Neural progenitor cell (in vitro differentiated cells): ENCODE data around the gene CHKA. TPM values are rescaled to one million over a fixed set of nuclear protein-coding genes. Genes with fewer than 3 reads are reported as not detected.

Source experiments
- DNase-seq: peaks from one replicate; pipeline ENCODE4 v3.0.0-alpha.2; 2016; ENCODE audit warnings: low spot score
- H2AFZ ChIP-seq: fragments of 200-600 bp; sonication (generic); replicated peaks from 2 replicates; pipeline ENCODE4 v1.6.1; 2016; ENCODE audit warnings: antibody characterized with exemption
- H3F3A ChIP-seq: fragments of 200-600 bp; sonication (generic); 2 replicates; pipeline ENCODE4 v1.6.1; 2016; ENCODE audit warnings: antibody characterized with exemption, low read depth
- H3K27ac ChIP-seq: fragments of 200-600 bp; sonication (generic); 2 replicates; pipeline ENCODE4 v1.5.1; 2016; ENCODE audit warnings: mild to moderate bottlenecking
- H3K27me3 ChIP-seq: fragments of 200-600 bp; sonication (generic); 2 replicates; pipeline ENCODE4 v1.6.1; 2016; ENCODE audit warnings: mild to moderate bottlenecking, moderate library complexity
- H3K36me3 ChIP-seq: fragments of 200-600 bp; sonication (generic); 2 replicates; pipeline ENCODE4 v1.5.1; 2016
- H3K4me1 ChIP-seq: fragments of 200-600 bp; sonication (generic); 2 replicates; pipeline ENCODE4 v1.6.1; 2016; ENCODE audit warnings: mixed run types
- H3K4me2 ChIP-seq: fragments of 200-600 bp; sonication (generic); 2 replicates; pipeline ENCODE4 v1.6.1; 2016
- H3K4me3 ChIP-seq: fragments of 200-600 bp; sonication (generic); 2 replicates; pipeline ENCODE4 v1.5.1; 2016
- H3K79me2 ChIP-seq: fragments of 200-600 bp; sonication (generic); 2 replicates; pipeline ENCODE4 v1.6.1; 2016; ENCODE audit warnings: low read depth
- H3K9ac ChIP-seq: fragments of 200-600 bp; sonication (generic); 2 replicates; pipeline ENCODE4 v1.6.1; 2016
- H3K9me3 ChIP-seq: fragments of 200-600 bp; sonication (generic); 2 replicates; pipeline ENCODE4 v1.5.1; 2016; ENCODE audit warnings: low read depth
- H4K20me1 ChIP-seq: fragments of 200-600 bp; sonication (generic); 2 replicates; pipeline ENCODE4 v1.6.1; 2016; ENCODE audit warnings: low read depth
- H3K27ac Mint-ChIP-seq: 3 replicates; pipeline ENCODE4 v1.8.0; 2021; ENCODE audit warnings: mixed read lengths
- H3K27me3 Mint-ChIP-seq: 2 replicates; pipeline ENCODE4 v1.8.0; 2022; ENCODE audit warnings: low read depth, mild to moderate bottlenecking, inconsistent platforms, moderate library complexity, mixed read lengths; ENCODE audit not compliant: insufficient read depth
- H3K36me3 Mint-ChIP-seq: 3 replicates; pipeline ENCODE4 v1.8.0; 2021; ENCODE audit warnings: mixed read lengths
- H3K4me1 Mint-ChIP-seq: 3 replicates; pipeline ENCODE4 v1.8.0; 2021; ENCODE audit warnings: mixed read lengths
- H3K4me3 Mint-ChIP-seq: 3 replicates; pipeline ENCODE4 v1.8.0; 2021; ENCODE audit warnings: mild to moderate bottlenecking, moderate library complexity, mixed read lengths
- H3K9me3 Mint-ChIP-seq: 3 replicates; pipeline ENCODE4 v1.8.0; 2020; ENCODE audit warnings: mixed read lengths
- EZH2 ChIP-seq: fragments of 200-600 bp; sonication (generic); IDR thresholded peaks from 2 replicates; pipeline ENCODE4 v1.6.1; 2017; ENCODE audit warnings: antibody characterized with exemption, mild to moderate bottlenecking, moderate library complexity
- EZH2phosphoT487 ChIP-seq: fragments of 200-600 bp; sonication (generic); IDR thresholded peaks from 2 replicates; pipeline ENCODE4 v1.6.1; 2017; ENCODE audit warnings: antibody characterized with exemption
- total RNA-seq: library from RNA; depleted of rRNA; stranded (reverse); fragments of >200 nt; gene quantifications from 2 replicates; pipeline ENCODE4 v1.2.3, GENCODE V29; 2015; ENCODE audit warnings: low replicate concordance
- TF ChIP-seq, protein P1 (sequence below): fragments of 200-600 bp; sonication (generic); IDR thresholded peaks from 2 replicates; pipeline ENCODE4 v1.5.1; 2017; ENCODE audit warnings: antibody characterized with exemption, mild to moderate bottlenecking

Gene CHKA
- total RNA-seq, 1 donor from 2014 or later: 36.8 TPM

- Mint-ChIP-seq H3K4me3 (no peak overlapping the region), H3K9me3 (no peaks in the 10 kb centered on the region), H3K27ac (no peak overlapping the region), H3K4me1 (no peaks in the 10 kb centered on the region), H3K36me3 (peaks cover 47% of the 10 kb centered on the region), H3K27me3 (peaks cover 4% of the 10 kb centered on the region)
- Histone ChIP-seq H3K27ac (no peak overlapping the region), H4K20me1 (no peaks in the 10 kb centered on the region), H3K4me1 (no peaks in the 10 kb centered on the region), H3K4me3 (no peak overlapping the region), H3K4me2 (no peak overlapping the region), H3F3A (no peaks in the 10 kb centered on the region), H3K9me3 (no peaks in the 10 kb centered on the region), H3K36me3 (peaks cover 3% of the 10 kb centered on the region), H3K79me2 (no peaks in the 10 kb centered on the region), H3K9ac (no peak overlapping the region), H3K27me3 (no peaks in the 10 kb centered on the region), H2AFZ (no peak overlapping the region)
- no peak for DNase-seq
- no peak for TF ChIP-seq EZH2phosphoT487
- TF ChIP-seq, protein P1, sequence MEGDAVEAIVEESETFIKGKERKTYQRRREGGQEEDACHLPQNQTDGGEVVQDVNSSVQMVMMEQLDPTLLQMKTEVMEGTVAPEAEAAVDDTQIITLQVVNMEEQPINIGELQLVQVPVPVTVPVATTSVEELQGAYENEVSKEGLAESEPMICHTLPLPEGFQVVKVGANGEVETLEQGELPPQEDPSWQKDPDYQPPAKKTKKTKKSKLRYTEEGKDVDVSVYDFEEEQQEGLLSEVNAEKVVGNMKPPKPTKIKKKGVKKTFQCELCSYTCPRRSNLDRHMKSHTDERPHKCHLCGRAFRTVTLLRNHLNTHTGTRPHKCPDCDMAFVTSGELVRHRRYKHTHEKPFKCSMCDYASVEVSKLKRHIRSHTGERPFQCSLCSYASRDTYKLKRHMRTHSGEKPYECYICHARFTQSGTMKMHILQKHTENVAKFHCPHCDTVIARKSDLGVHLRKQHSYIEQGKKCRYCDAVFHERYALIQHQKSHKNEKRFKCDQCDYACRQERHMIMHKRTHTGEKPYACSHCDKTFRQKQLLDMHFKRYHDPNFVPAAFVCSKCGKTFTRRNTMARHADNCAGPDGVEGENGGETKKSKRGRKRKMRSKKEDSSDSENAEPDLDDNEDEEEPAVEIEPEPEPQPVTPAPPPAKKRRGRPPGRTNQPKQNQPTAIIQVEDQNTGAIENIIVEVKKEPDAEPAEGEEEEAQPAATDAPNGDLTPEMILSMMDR: no peak
- no peak for TF ChIP-seq EZH2
Observed at GRCh38 chr11:68067991-68068390, 53.2 kb downstream of the CHKA start.

DNA sequence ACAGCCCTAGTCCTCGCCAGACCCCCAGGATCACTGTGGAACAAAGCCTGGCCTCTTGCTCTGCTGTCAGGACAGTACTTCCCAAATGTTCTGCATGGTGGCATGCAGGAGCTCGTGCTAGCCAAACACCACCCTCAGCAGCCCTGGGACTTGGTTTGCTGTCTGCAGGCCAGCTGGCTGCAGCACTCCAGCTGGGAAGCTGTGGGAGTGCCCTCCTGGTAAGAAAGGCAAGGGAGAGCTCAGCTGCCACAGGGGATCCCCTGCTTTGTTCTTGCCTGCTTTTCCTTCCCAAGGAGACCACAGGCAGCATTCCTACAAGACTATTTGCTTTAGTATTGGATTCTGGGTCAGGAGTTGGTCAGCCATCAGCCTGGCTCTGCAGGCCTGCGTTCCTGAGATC, 54.4 kb downstream of the CHKA start:
- H3K4me3 ChIP-seq: no peak overlapping the region
- no peak overlapping the region for H2AFZ ChIP-seq
- no peak overlapping the region for H3K9ac ChIP-seq
- Mint-ChIP-seq H3K36me3 (peaks cover 58% of the 10 kb centered on the region), H3K4me1 (no peaks in the 10 kb centered on the region), H3K9me3 (no peaks in the 10 kb centered on the region), H3K4me3 (no peak overlapping the region), H3K27me3 (peaks cover 4% of the 10 kb centered on the region), H3K27ac (no peak overlapping the region)
- DNase-seq: no peak
- H4K20me1 ChIP-seq: no peaks in the 10 kb centered on the region
- TF ChIP-seq, protein P1: no peak
- no peak for TF ChIP-seq EZH2
- no peak for TF ChIP-seq EZH2phosphoT487
- no peaks in the 10 kb centered on the region for H3K4me1 ChIP-seq
- peak overlapping the region; percentile 46 for H3K27ac ChIP-seq
- H3K9me3 ChIP-seq: no peaks in the 10 kb centered on the region
- H3K79me2 ChIP-seq: no peaks in the 10 kb centered on the region
- no peaks in the 10 kb centered on the region for H3F3A ChIP-seq
- H3K27me3 ChIP-seq: no peaks in the 10 kb centered on the region
- no peak overlapping the region for H3K4me2 ChIP-seq
- H3K36me3 ChIP-seq: peaks cover 3% of the 10 kb centered on the region

DNA sequence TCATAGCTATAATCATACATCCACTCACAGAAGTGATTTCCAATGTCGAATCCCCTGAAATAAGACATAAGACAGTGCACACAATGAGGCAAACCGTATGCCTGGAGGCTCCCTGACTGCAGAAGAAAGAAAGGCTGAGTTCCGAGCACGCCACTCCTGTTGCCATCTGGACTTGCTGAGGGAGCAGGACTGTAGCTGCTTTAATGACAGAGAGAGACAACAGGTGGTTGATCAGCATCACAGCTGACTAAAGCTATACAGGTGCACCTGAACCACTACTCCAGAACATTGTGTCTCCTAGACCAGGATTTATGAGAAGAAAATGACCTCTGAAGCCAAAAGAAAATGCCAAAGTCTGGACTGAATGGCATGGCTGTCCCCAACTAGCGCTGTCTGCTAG, 55.3 kb downstream of the CHKA start:
- Mint-ChIP-seq H3K36me3 (peaks cover 59% of the 10 kb centered on the region), H3K4me3 (no peak overlapping the region), H3K4me1 (no peaks in the 10 kb centered on the region), H3K9me3 (no peaks in the 10 kb centered on the region), H3K27ac (no peak overlapping the region), H3K27me3 (peaks cover 4% of the 10 kb centered on the region)
- H3K4me2 ChIP-seq: no peak overlapping the region
- H3K27ac ChIP-seq: no peak overlapping the region
- no peaks in the 10 kb centered on the region for H3K79me2 ChIP-seq
- peaks cover 3% of the 10 kb centered on the region for H3K36me3 ChIP-seq
- no peaks in the 10 kb centered on the region for H3K4me1 ChIP-seq
- no peaks in the 10 kb centered on the region for H4K20me1 ChIP-seq
- no peak overlapping the region for H2AFZ ChIP-seq
- no peaks in the 10 kb centered on the region for H3K27me3 ChIP-seq
- H3F3A ChIP-seq: no peaks in the 10 kb centered on the region
- no peak overlapping the region for H3K9ac ChIP-seq
- H3K4me3 ChIP-seq: no peak overlapping the region
- DNase-seq: no peak
- no peaks in the 10 kb centered on the region for H3K9me3 ChIP-seq
- TF ChIP-seq, protein P1: no peak
- TF ChIP-seq EZH2phosphoT487: no peak
- TF ChIP-seq EZH2: no peak
